KMS-11 (cell line): ENCODE data around the gene INVS.

Experiments
- H2AFZ ChIP-seq: fragments of 200-600 bp; sonication (generic); 2 replicates; pipeline ENCODE4 v1.6.1; 2016; ENCODE audit warnings: antibody characterized with exemption, mixed run types, low read depth
- H3K27ac ChIP-seq: fragments of 200-600 bp; sonication (generic); 2 replicates; pipeline ENCODE4 v1.6.1; 2016; ENCODE audit warnings: mild to moderate bottlenecking, mixed run types
- H3K27me3 ChIP-seq: fragments of 200-600 bp; sonication (generic); 2 replicates; pipeline ENCODE4 v1.6.1; 2017; ENCODE audit warnings: mild to moderate bottlenecking, low read depth, mixed run types, moderate library complexity; ENCODE audit not compliant: insufficient read depth
- H3K36me3 ChIP-seq: fragments of 200-600 bp; sonication (generic); 2 replicates; pipeline ENCODE4 v1.6.1; 2017; ENCODE audit warnings: mild to moderate bottlenecking, mixed run types; ENCODE audit not compliant: insufficient read depth
- H3K4me1 ChIP-seq: fragments of 200-600 bp; sonication (generic); 2 replicates; pipeline ENCODE4 v1.6.1; 2016; ENCODE audit warnings: mild to moderate bottlenecking, low read depth, mixed run types; ENCODE audit not compliant: poor library complexity, severe bottlenecking
- H3K4me2 ChIP-seq: fragments of 200-600 bp; sonication (generic); 2 replicates; pipeline ENCODE4 v1.7.0; 2016; ENCODE audit warnings: mild to moderate bottlenecking, mixed run types
- H3K4me3 ChIP-seq: fragments of 200-600 bp; sonication (generic); IDR thresholded peaks from 2 replicates; pipeline ENCODE4 v1.6.1; 2017; ENCODE audit warnings: low read depth, low read length, mixed read lengths; ENCODE audit not compliant: insufficient read depth
- H3K79me2 ChIP-seq: fragments of 200-600 bp; sonication (generic); 2 replicates; pipeline ENCODE4 v1.6.1; 2016; ENCODE audit warnings: low read depth, mixed run types; ENCODE audit not compliant: insufficient read depth
- H3K9ac ChIP-seq: fragments of 200-600 bp; sonication (generic); 2 replicates; pipeline ENCODE4 v1.6.1; 2016; ENCODE audit warnings: mild to moderate bottlenecking, mixed run types
- H4K20me1 ChIP-seq: fragments of 200-600 bp; sonication (generic); 2 replicates; pipeline ENCODE4 v1.6.1; 2016; ENCODE audit warnings: mild to moderate bottlenecking, mixed run types; ENCODE audit not compliant: insufficient read depth
- CTCF ChIP-seq: fragments of 200-600 bp; sonication (generic); conservative IDR thresholded peaks from 2 replicates; pipeline ENCODE4 v1.6.1; 2017; ENCODE audit warnings: low read depth, mild to moderate bottlenecking, antibody characterized with exemption, low read length, moderate library complexity, mixed read lengths

INVS gene

GRCh38 chr9:100193078-100193477, 94.0 kb downstream of the INVS start:
- H3K27me3 ChIP-seq, result no peaks in the 10 kb centered on the region
- H3K9ac ChIP-seq, result no peak overlapping the region
- H3K27ac ChIP-seq, result no peak overlapping the region
- no peak overlapping the region for H2AFZ ChIP-seq
- H3K4me3 ChIP-seq, result no peak overlapping the region
- H3K36me3 ChIP-seq, result no peaks in the 10 kb centered on the region
- H4K20me1 ChIP-seq, result no peaks in the 10 kb centered on the region
- no peaks in the 10 kb centered on the region for H3K4me1 ChIP-seq
- H3K4me2 ChIP-seq, result no peak overlapping the region
- TF ChIP-seq CTCF, result no peak
- no peaks in the 10 kb centered on the region for H3K79me2 ChIP-seq

- no peaks in the 10 kb centered on the region for H3K4me1 ChIP-seq
- no peaks in the 10 kb centered on the region for H4K20me1 ChIP-seq
- H3K4me2 ChIP-seq, result no peak overlapping the region
- H2AFZ ChIP-seq, result no peak overlapping the region
- no peaks in the 10 kb centered on the region for H3K36me3 ChIP-seq
- H3K27me3 ChIP-seq, result no peaks in the 10 kb centered on the region
- no peak overlapping the region for H3K4me3 ChIP-seq
- no peaks in the 10 kb centered on the region for H3K79me2 ChIP-seq
- TF ChIP-seq CTCF, result no peak
- no peak overlapping the region for H3K9ac ChIP-seq
- H3K27ac ChIP-seq, result no peak overlapping the region
These were observed 97.2 kb downstream of the INVS start for GRCh38 chr9:100196215-100196614.

GRCh38 chr9:100196828-100197227, 97.8 kb downstream of the INVS start:
- H3K4me2 ChIP-seq, result no peak overlapping the region
- H3K79me2 ChIP-seq, result no peaks in the 10 kb centered on the region
- no peaks in the 10 kb centered on the region for H3K4me1 ChIP-seq
- no peak overlapping the region for H3K27ac ChIP-seq
- no peak for TF ChIP-seq CTCF
- no peak overlapping the region for H3K4me3 ChIP-seq
- no peaks in the 10 kb centered on the region for H3K27me3 ChIP-seq
- no peaks in the 10 kb centered on the region for H3K36me3 ChIP-seq
- H2AFZ ChIP-seq, result no peak overlapping the region
- no peaks in the 10 kb centered on the region for H4K20me1 ChIP-seq
- H3K9ac ChIP-seq, result no peak overlapping the region

- no peak overlapping the region for H2AFZ ChIP-seq
- H4K20me1 ChIP-seq, result no peaks in the 10 kb centered on the region
- H3K4me3 ChIP-seq, result no peak overlapping the region
- no peaks in the 10 kb centered on the region for H3K27me3 ChIP-seq
- no peak overlapping the region for H3K9ac ChIP-seq
- H3K4me1 ChIP-seq, result no peaks in the 10 kb centered on the region
- H3K36me3 ChIP-seq, result no peaks in the 10 kb centered on the region
- no peak for TF ChIP-seq CTCF
- no peaks in the 10 kb centered on the region for H3K79me2 ChIP-seq
- H3K27ac ChIP-seq, result no peak overlapping the region
- H3K4me2 ChIP-seq, result no peak overlapping the region
These were observed 98.5 kb downstream of the INVS start for GRCh38 chr9:100197553-100197952.

GRCh38 chr9:100202806-100203205, 103.8 kb downstream of the INVS start:
- no peak overlapping the region for H3K27ac ChIP-seq
- TF ChIP-seq CTCF, result no peak
- no peaks in the 10 kb centered on the region for H3K79me2 ChIP-seq
- H3K27me3 ChIP-seq, result no peaks in the 10 kb centered on the region
- no peak overlapping the region for H2AFZ ChIP-seq
- H3K9ac ChIP-seq, result no peak overlapping the region
- H3K4me2 ChIP-seq, result no peak overlapping the region
- no peaks in the 10 kb centered on the region for H3K4me1 ChIP-seq
- H4K20me1 ChIP-seq, result no peaks in the 10 kb centered on the region
- no peaks in the 10 kb centered on the region for H3K36me3 ChIP-seq
- H3K4me3 ChIP-seq, result no peak overlapping the region
